GM18909 (cell line): ENCODE results near the gene EVC.

Source experiments
- ATAC-seq: cut with Tn5 transposase; IDR thresholded peaks from one replicate; pipeline ENCODE4 v1.9.1; 2021; ENCODE audit warnings: mild to moderate bottlenecking; ENCODE audit not compliant: unreplicated experiment, poor library complexity

EVC gene

DNA sequence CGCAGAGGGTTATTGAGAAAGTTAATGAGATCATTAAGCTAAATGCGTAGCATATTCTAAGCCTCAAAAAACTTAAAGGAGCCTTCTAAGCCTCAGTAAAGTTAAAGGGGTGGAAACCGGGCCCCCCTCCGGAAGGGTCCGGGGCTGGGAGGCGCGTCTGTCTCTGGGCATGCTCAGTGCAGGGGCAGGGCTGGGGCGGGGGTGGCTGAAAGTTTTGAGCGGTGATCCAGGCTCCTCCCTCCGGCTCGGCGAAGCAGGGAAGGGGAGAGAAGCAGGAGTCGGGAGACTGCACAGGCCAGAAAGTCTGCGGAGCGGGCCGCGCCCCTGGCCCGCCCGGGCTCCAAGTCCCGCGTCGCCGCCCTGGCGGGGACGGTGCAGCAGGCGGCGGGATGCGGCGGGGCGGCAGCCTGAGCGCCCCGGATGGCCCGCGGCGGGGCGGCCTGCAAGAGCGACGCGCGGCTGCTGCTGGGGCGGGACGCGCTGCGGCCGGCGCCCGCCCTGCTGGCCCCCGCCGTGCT lies at the start of gene EVC:
TSS of gene EVC (plus strand) at position 241 of the 518 bp plus-strand sequence. CDS start at position 421, 180 bp downstream.
- peak; percentile 49 for ATAC-seq

GRCh38 chr4:5661237-5661636 lies 49.8 kb upstream of the EVC start:
- ATAC-seq, result no peak

DNA sequence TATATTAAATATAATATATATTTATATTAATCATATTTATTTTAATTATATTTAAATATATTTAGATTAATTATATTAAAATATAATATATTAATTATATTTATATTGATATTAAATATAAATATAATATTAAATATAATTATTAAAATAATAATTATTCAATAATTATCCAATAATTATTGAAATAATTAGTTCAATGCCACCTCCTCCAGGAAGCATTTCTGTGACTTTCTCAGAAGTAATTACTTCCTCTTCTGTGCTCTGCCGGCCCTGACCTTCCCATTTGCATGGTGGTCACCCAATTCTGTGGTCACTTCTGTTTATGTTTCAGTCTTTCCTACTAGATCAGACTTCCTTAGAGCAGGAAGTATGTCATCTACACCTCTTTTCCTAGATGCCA lies 48.4 kb upstream of the EVC start:
- no peak for ATAC-seq

GRCh38 chr4:5664778-5665177 lies 46.2 kb upstream of the EVC start:
- ATAC-seq, result no peak

DNA sequence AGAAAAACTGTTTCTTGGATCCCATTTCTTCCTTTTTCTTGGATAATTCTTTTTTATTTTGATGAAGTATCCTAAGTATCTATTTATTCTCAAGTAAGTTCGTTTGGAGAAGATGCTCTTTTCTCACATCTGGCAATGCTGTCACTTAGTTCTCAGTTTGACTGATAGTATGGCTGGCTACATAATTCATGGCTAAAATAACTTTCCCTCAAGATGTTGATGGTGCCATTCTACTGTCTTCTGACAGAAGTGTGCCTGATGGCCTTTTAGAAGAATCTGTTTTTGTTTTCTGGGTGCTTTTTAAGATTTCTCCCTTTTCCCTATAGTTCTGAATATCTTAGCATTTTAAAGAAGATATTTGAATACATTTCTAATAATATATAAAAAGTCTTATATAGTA lies 44.3 kb upstream of the EVC start:
- ATAC-seq, result no peak

DNA sequence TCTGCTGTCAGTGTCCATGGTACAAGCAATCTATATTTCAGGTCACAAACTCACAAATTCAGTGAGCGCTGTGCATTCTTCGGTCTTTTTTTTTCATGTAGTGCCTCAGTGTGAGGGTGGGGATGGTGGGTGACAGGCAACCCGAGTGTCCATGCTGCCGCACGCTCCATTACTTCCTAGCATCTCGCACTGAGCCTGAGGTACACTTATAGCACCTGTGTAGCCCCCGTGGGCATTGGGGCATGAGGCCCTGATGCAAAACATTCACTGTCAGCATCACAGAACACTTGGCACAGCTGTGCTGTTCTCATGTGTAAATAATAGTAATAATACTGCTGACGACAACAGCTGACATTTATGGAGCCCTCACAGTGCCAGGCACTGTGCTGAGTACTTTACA lies 34.2 kb upstream of the EVC start:
- no peak for ATAC-seq

DNA sequence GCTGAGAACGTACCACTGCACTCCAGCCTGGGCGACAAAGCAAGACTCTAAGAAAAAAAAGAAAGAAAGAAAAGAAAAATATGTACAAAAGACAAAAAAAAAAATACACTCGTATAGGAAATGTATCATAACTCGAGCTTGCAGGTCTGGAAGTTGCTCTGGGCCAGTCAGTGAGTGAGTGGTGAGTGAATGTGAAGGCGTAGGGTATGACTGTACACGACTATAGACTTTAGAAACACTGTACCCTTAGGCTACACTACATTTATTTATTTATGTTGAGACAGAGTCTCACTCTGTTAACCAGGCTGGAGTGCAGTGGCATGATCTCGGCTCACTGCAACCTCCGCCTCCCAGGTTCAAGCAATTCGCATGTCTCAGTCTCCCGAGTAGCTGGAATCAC lies 32.0 kb upstream of the EVC start:
- no peak for ATAC-seq

DNA sequence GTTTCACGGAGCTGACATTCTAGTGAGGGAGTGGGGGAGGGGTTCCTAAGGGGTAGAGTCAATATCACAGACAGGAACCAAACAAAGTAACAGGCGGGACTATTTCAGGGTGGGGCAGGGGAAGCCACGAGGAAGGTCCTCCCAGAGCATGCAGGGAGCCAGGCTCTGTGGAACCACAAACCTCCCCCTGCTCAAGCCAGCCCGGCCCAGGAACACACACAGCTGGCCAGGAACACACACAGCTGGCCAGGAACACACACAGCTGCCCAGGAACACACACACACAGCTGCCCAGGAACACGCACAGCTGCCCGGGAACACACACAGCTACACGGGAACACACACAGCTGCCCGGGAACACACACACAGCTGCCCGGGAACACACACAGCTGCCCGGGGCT lies 27.4 kb upstream of the EVC start:
- no peak for ATAC-seq

GRCh38 chr4:5685296-5685695 lies 25.7 kb upstream of the EVC start:
- no peak for ATAC-seq

DNA sequence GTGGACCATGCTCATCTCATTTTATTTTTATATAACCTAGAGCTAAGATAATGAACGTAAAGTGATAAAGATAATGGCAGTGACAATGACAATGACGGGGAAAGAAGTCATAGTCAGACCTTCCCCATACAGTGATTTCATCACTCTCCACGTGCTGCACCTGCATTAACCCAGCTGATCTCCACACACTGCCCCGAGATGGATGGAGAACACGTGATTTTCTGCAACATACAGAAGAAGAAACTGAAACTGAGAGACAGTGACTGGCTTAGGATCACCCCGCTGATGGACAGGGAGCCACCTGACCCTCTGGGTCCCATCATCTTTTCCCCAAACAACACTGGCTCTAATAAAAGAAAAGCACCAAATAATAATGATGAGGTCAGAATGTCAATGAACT lies 24.7 kb upstream of the EVC start:
- ATAC-seq, result no peak

GRCh38 chr4:5689065-5689464 lies 21.9 kb upstream of the EVC start:
- no peak for ATAC-seq

DNA sequence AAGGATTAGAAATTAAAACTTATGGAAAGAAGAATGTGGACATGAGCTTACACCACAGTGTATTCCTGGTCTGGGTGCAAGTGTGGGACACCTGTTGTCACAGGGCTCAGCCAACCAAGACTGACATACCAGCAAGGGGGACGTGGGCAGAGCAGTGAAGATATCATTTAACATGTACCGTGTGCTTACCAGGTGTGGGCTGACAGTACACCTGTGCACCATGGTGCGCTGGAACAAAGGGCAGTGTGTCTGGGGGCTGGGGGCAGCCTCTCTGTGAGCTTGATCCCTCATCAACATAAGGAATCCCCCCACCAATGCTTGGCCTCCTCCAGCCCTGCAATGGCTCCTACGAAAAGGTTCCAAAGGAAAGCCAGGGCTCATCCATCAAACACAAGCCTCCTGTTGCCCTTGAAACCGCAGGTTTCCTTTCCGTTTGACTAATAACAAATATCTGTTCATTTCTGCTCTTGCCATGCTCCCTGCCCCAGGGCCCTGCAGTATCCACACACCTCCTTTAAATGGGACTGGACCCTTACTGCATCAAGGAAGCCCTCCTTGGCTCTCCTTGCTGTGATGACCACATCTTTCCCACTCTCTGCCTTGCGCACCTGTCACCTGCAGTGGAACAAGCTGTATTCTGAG lies 19.4 kb upstream of the EVC start:
- no peak for ATAC-seq

GRCh38 chr4:5693871-5694270 lies 17.1 kb upstream of the EVC start:
- ATAC-seq, result no peak

DNA sequence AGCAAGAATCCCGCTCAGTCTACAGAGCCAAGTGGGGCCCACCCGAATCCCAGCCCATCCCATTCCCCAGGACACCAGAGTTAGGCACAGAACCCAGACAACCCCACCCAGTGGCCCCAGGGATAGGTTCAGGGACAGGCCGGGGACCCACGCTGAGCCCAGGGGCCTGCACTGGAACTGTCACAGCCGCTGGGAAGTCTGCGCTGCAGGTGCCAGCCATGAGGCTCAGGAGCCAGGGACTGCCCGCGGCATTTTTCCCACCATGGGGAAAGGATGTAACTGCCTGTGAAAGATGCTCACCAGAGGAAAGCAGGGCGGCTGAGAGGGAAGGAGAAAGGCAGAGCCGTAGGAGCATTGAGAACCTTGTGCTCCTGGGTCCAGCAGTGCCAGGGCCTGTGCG lies 14.7 kb upstream of the EVC start:
- no peak for ATAC-seq

- no peak for ATAC-seq
Observed at GRCh38 chr4:5700459-5700858, 10.5 kb upstream of the EVC start.

DNA sequence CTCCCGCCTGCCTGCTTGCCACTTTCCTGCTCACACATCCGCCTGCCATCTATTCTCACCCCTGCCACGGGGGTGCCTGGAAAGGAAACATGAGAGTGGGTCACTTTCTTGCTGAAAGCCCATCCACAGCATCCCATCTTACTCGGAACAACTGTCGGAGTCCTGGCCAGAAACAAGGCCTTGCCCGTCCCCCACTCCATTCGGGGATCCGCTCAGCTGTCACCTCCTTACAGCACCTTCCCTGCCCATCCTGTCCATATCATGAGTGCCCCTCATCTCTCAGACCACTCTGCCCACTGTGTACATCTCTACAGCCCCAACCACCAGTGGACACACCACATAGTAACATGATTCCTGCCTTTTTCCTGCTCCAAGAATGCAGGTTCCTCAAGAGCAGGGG lies 9.0 kb upstream of the EVC start:
- no peak for ATAC-seq

DNA sequence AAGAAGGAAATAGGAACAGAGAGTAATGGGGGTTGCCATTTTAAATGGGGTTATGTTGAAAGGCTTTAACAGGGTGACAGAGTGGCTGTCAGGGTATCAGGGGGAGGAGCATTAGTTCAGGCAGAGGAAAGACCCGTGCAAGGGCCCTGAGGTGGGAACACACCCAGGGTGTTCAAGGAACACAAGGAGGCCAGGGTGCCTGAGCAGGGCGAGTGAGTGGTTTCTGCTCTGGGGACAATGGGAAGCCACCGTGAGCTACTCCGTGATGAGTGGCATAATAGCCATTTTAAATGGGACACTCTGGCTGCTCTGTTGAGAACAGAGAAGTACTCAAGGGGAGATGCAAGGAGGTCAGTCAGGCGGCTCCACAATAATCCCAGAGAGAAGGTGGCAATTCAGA lies 7.2 kb upstream of the EVC start:
- ATAC-seq, result no peak

GRCh38 chr4:5704276-5704675 lies 6.7 kb upstream of the EVC start:
- no peak for ATAC-seq

DNA sequence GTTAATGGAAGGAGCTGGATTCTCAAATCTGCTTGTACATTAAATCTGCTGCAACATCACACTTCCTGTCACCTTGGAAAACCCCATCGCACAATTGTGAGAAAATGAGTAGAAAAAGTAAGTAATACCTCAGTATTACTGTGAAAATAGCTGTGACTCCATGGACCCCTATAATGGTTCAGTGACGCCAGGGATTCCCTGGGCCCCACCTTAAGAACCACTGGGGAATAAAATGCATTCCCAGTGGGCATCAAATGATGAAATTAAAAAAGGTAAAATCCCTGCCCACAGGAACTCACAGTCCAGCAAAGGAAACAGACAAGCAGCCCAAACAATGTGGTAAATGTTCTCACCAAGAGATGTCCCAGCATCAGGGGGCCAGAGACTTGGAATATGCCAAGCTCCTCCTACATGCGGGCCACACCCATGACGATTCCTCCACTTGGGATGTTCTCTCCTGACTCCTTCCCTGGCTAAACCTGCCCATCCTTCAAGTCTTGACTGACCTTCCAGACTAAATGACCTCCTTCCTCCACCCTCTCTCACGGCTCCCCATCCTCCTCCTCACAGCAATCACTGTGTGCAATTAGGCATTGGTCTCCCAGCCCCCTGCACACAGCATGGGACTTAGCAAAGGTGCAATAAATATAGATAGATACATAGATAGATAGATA lies 5.2 kb upstream of the EVC start:
- no peak for ATAC-seq

DNA sequence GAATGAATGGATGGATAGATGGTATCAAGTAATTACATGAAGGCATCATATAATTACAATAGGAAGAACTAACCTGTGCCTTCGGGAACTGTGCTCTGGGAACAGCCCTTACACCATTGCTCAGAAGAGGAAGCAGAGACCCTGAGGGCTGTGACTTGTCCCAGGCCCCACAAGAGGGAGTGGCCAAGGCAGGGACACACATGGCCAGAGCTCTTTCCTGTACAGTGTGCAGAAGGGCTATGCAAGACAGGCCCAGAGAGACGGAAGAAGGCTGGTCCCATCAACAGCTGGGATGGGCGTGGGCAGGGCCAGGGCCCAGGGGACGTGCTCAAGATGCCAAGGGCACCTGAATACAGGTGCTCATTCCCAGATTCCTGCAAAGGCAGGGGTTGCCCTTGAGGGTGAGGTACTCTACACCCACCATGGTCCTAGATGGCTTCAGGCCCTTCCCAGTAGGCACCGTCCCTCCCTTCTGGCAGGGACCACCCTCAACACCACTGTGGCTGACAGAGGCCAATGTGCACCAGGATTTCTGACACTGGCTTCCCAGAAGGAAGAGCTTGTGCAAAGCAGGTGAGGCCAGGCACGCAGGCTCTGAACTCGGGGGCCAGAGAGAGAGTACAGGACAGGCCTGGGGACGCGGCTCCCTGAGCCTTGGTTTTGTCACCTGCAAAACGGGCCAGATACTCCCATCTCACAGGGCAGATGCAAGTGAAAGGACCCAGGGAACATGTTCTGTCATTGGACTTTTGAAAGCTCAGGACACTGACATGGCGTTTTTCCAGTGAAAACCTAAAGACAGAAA lies 4.3 kb upstream of the EVC start:
- ATAC-seq, result no peak

DNA sequence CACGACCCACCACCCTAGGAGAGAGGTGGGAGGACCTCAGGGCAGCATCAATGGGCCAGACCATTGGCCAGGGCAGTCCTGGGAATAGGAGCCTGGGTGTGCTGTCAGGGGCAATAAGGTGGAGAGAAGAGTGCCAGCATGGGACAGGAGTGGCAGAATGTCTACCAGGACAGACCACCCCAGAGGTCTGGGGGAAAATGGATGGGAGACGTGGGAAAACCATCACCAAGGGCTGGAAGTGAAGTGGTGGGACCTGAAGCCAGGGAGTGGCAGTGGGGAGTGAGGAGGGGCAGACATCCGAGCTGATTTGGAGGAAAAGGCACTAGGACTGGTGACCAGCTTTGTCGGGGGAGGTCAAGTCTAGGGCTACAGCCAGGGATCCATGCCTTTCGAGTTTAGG lies 3.6 kb upstream of the EVC start:
- ATAC-seq, result no peak
